ENCODE measurements around the gene GRM8.
A peak's percentile ranks its signal among the peaks of the same experiment; 100 is the strongest.

GRM8 gene

GRCh38 chr7:126856691-126857291 lies 395.9 kb downstream of the GRM8 start:
- no peak for DNase-seq (ENCODE audit: low spot score)
- Histone ChIP-seq H3K4me3 (no peak overlapping the region), H3K27ac (no peak overlapping the region)
- peak; percentile 17 for TF ChIP-seq CTCF (IDR thresholded peaks at IDR 0.05)

GRCh38 chr7:126845331-126845730 lies 407.4 kb downstream of the GRM8 start:
- Histone ChIP-seq H3K27ac (no peak overlapping the region), H3K4me3 (no peak overlapping the region)
- DNase-seq (ENCODE audit: low spot score), result no peak
- no peak for TF ChIP-seq CTCF (IDR thresholded peaks at IDR 0.05)

GRCh38 chr7:126843883-126844282 lies 408.9 kb downstream of the GRM8 start:
- TF ChIP-seq CTCF (IDR thresholded peaks at IDR 0.05), result no peak
- no peak for DNase-seq (ENCODE audit: low spot score)
- H3K27ac ChIP-seq, result no peak overlapping the region
- no peak overlapping the region for H3K4me3 ChIP-seq

- H3K27ac ChIP-seq, result no peak overlapping the region
- TF ChIP-seq CTCF (IDR thresholded peaks at IDR 0.05), result no peak
- no peak for DNase-seq (ENCODE audit: low spot score)
- no peak overlapping the region for H3K4me3 ChIP-seq
Observed at GRCh38 chr7:126843336-126843735, 409.4 kb downstream of the GRM8 start.

GRCh38 chr7:126842451-126842850 lies 410.3 kb downstream of the GRM8 start:
- no peak for DNase-seq (ENCODE audit: low spot score)
- no peak for TF ChIP-seq CTCF (IDR thresholded peaks at IDR 0.05)
- H3K27ac ChIP-seq, result no peak overlapping the region

GRCh38 chr7:126840869-126841268 lies 411.9 kb downstream of the GRM8 start:
- TF ChIP-seq CTCF (IDR thresholded peaks at IDR 0.05), result no peak
- no peak overlapping the region for H3K27ac ChIP-seq
- DNase-seq (ENCODE audit: low spot score), result no peak
- H3K4me3 ChIP-seq, result no peak overlapping the region

More at GRCh38 chr7:126842451-126842850, 410.3 kb downstream of the GRM8 start:
- no peak overlapping the region for H3K4me3 ChIP-seq

GRCh38 chr7:126839624-126840023 lies 413.1 kb downstream of the GRM8 start:
- Histone ChIP-seq H3K4me3 (no peak overlapping the region), H3K27ac (no peak overlapping the region)
- TF ChIP-seq CTCF (IDR thresholded peaks at IDR 0.05), result no peak
- DNase-seq (ENCODE audit: low spot score), result no peak

Data from coronary artery (tissue), 2 donors.